ENCODE results near the gene ACTN1.

Gene ACTN1

GRCh38 chr14:68882235-68882634, 96.9 kb downstream of the ACTN1 start:
- DNase-seq (ENCODE audit: insufficient read length, low spot score) = no peak
- no peak for TF ChIP-seq POLR2A (IDR thresholded peaks at IDR 0.05; ENCODE audit: low read depth, low read length)
- TF ChIP-seq POU2F2 (IDR thresholded peaks at IDR 0.05; ENCODE audit: low read depth, low read length) = no peak
- no peak for TF ChIP-seq SPI1 (IDR thresholded peaks at IDR 0.05; ENCODE audit: low read depth, low read length)
- no peak for TF ChIP-seq PAX5 (IDR thresholded peaks at IDR 0.05; ENCODE audit: insufficient read depth, low read length, severe bottlenecking)
- no peak for TF ChIP-seq TAF1 (IDR thresholded peaks at IDR 0.05; ENCODE audit: low read depth, low read length)
- no peak for TF ChIP-seq POLR2AphosphoS5 (IDR thresholded peaks at IDR 0.05; ENCODE audit: low read depth, low read length)
- FAIRE-seq = no peak

GRCh38 chr14:68881396-68881795, 97.7 kb downstream of the ACTN1 start:
- DNase-seq (ENCODE audit: insufficient read length, low spot score) (no peak), FAIRE-seq (no peak)
- TF ChIP-seq POLR2A (IDR thresholded peaks at IDR 0.05; ENCODE audit: low read depth, low read length) (no peak), POU2F2 (IDR thresholded peaks at IDR 0.05; ENCODE audit: low read depth, low read length) (no peak), TAF1 (IDR thresholded peaks at IDR 0.05; ENCODE audit: low read depth, low read length) (no peak), SPI1 (IDR thresholded peaks at IDR 0.05; ENCODE audit: low read depth, low read length) (no peak), PAX5 (IDR thresholded peaks at IDR 0.05; ENCODE audit: insufficient read depth, low read length, severe bottlenecking) (no peak), POLR2AphosphoS5 (IDR thresholded peaks at IDR 0.05; ENCODE audit: low read depth, low read length) (no peak)

- no peak for FAIRE-seq
- no peak for TF ChIP-seq TAF1 (IDR thresholded peaks at IDR 0.05; ENCODE audit: low read depth, low read length)
- TF ChIP-seq POLR2A (IDR thresholded peaks at IDR 0.05; ENCODE audit: low read depth, low read length) = no peak
These were observed 98.5 kb downstream of the ACTN1 start for GRCh38 chr14:68880581-68881105.

DNA sequence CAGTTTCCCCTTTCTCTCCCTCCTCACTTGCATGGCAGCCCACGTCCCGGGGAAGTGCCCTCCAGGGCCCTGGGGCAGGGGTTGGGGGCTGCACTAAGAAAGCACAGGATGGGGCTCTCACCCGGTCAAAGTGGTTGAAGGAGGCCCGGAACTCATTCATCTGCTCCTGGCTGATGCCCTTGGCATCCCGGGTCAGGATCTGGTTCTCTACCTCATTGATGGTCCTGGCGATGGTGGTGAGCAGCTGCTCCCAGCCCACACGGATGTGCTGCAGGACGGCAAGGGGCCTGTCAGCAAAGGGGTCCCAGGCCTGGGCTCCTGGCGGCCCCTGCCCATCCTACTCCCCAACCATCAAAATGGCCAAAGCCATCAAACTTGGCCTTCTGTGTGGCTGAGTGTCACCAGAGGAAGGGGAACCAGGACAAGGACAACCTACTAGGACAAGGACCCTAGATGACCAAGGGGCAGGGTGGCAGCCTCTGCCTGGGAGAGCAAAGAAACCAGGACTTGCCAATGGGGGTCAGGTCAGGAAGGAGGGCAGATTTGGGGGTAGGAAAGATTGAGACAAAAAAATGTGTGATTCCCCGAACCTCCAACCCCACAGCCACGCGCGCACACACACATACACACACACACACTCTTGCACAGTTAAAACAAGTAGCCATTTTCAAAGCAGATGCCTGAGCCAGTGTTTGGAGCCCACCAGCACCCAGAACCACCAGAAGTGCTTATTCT, 99.1 kb downstream of the ACTN1 start:
- DNase-seq (ENCODE audit: insufficient read length, low spot score) (no peak), FAIRE-seq (no peak)
- no peak for TF ChIP-seq POU2F2 (IDR thresholded peaks at IDR 0.05; ENCODE audit: low read depth, low read length)
- TF ChIP-seq TAF1 (IDR thresholded peaks at IDR 0.05; ENCODE audit: low read depth, low read length) = no peak
- no peak for TF ChIP-seq POLR2A (IDR thresholded peaks at IDR 0.05; ENCODE audit: low read depth, low read length)

More at GRCh38 chr14:68880581-68881105, 98.5 kb downstream of the ACTN1 start:
- no peak for DNase-seq (ENCODE audit: insufficient read length, low spot score)

GRCh38 chr14:68879321-68879781, 99.8 kb downstream of the ACTN1 start:
- FAIRE-seq (no peak), DNase-seq (ENCODE audit: insufficient read length, low spot score) (no peak)
- no peak for TF ChIP-seq SPI1 (IDR thresholded peaks at IDR 0.05; ENCODE audit: low read depth, low read length)
- no peak for TF ChIP-seq POLR2AphosphoS5 (IDR thresholded peaks at IDR 0.05; ENCODE audit: low read depth, low read length)
- no peak for TF ChIP-seq POU2F2 (IDR thresholded peaks at IDR 0.05; ENCODE audit: low read depth, low read length)
- TF ChIP-seq POLR2A (IDR thresholded peaks at IDR 0.05; ENCODE audit: low read depth, low read length) = no peak
- TF ChIP-seq TAF1 (IDR thresholded peaks at IDR 0.05; ENCODE audit: low read depth, low read length) = no peak
- no peak for TF ChIP-seq PAX5 (IDR thresholded peaks at IDR 0.05; ENCODE audit: insufficient read depth, low read length, severe bottlenecking)

GRCh38 chr14:68878908-68879307, 100.2 kb downstream of the ACTN1 start:
- DNase-seq (ENCODE audit: insufficient read length, low spot score) = no peak
- TF ChIP-seq PAX5 (IDR thresholded peaks at IDR 0.05; ENCODE audit: insufficient read depth, low read length, severe bottlenecking) = no peak
- no peak for TF ChIP-seq POLR2A (IDR thresholded peaks at IDR 0.05; ENCODE audit: low read depth, low read length)
- no peak for TF ChIP-seq TAF1 (IDR thresholded peaks at IDR 0.05; ENCODE audit: low read depth, low read length)
- TF ChIP-seq SPI1 (IDR thresholded peaks at IDR 0.05; ENCODE audit: low read depth, low read length) = no peak
- no peak for TF ChIP-seq POU2F2 (IDR thresholded peaks at IDR 0.05; ENCODE audit: low read depth, low read length)
- FAIRE-seq = no peak

DNA sequence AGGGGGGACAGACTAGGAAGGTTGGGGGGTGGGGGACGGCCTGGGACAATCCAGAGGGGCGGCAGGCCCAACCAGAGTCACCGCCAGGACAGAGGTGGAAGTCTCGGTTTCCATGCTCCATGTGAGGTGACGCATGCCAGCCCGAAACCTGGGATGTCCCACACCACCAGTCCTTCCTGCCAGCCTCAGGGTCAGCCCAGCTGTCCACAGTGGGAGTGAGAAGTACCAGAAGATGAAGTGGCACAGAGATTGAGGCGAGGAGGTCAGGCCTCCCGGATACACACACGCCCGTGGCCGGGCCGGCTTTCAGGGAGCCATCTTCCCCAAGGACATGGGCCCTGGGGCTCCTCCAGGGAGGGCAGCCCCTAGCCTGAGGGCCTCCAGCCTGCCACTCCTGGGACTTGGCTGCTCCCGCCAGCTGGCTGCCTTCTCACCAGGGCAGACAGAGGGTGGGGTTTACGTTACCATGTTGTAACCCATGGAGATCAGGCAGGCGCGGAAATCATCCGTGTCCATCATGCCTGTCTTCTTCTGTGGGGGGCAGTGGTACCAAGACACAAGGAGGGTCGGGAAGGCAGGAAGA, 101.0 kb downstream of the ACTN1 start:
- TF ChIP-seq TAF1 (IDR thresholded peaks at IDR 0.05; ENCODE audit: low read depth, low read length) (no peak), POU2F2 (IDR thresholded peaks at IDR 0.05; ENCODE audit: low read depth, low read length) (no peak), SPI1 (IDR thresholded peaks at IDR 0.05; ENCODE audit: low read depth, low read length) (no peak), POLR2AphosphoS5 (IDR thresholded peaks at IDR 0.05; ENCODE audit: low read depth, low read length) (no peak), PAX5 (IDR thresholded peaks at IDR 0.05; ENCODE audit: insufficient read depth, low read length, severe bottlenecking) (no peak), POLR2A (IDR thresholded peaks at IDR 0.05; ENCODE audit: low read depth, low read length) (no peak)
- DNase-seq (ENCODE audit: insufficient read length, low spot score) = no peak
- FAIRE-seq = no peak

DNA sequence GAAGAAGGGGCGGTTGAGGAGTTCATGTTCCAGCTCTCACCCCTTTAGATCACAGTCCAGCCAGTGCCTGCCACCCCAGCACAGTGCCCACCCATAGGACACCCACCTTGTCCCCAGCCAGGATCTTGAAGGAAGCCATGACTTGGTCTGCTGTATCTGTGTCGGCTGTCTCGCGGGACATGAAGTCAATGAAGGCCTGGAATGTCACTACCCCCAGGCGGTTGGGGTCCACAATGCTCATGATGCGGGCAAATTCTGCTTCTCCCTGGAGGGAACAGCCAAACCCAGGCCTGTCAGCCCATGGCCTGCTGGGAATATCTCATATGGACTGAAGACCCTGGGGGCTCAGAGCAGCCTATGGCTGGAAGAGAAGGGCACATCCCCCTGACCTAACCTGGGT, 102.1 kb downstream of the ACTN1 start:
- no peak for TF ChIP-seq POLR2A (IDR thresholded peaks at IDR 0.05; ENCODE audit: low read depth, low read length)
- TF ChIP-seq POU2F2 (IDR thresholded peaks at IDR 0.05; ENCODE audit: low read depth, low read length) = no peak
- TF ChIP-seq SPI1 (IDR thresholded peaks at IDR 0.05; ENCODE audit: low read depth, low read length) = no peak
- TF ChIP-seq PAX5 (IDR thresholded peaks at IDR 0.05; ENCODE audit: insufficient read depth, low read length, severe bottlenecking) = no peak
- FAIRE-seq (no peak), DNase-seq (ENCODE audit: insufficient read length, low spot score) (no peak)

GRCh38 chr14:68874746-68875155, 104.4 kb downstream of the ACTN1 start:
- FAIRE-seq (no peak), DNase-seq (ENCODE audit: insufficient read length, low spot score) (no peak)
- no peak for TF ChIP-seq TAF1 (IDR thresholded peaks at IDR 0.05; ENCODE audit: low read depth, low read length)
- no peak for TF ChIP-seq SPI1 (IDR thresholded peaks at IDR 0.05; ENCODE audit: low read depth, low read length)

GRCh38 chr14:68873376-68873775, 105.7 kb downstream of the ACTN1 start:
- no peak for TF ChIP-seq POU2F2 (IDR thresholded peaks at IDR 0.05; ENCODE audit: low read depth, low read length)
- no peak for TF ChIP-seq POLR2A (IDR thresholded peaks at IDR 0.05; ENCODE audit: low read depth, low read length)
- TF ChIP-seq SPI1 (IDR thresholded peaks at IDR 0.05; ENCODE audit: low read depth, low read length) = no peak
- TF ChIP-seq PAX5 (IDR thresholded peaks at IDR 0.05; ENCODE audit: insufficient read depth, low read length, severe bottlenecking) = no peak
- TF ChIP-seq TAF1 (IDR thresholded peaks at IDR 0.05; ENCODE audit: low read depth, low read length) = no peak
- TF ChIP-seq POLR2AphosphoS5 (IDR thresholded peaks at IDR 0.05; ENCODE audit: low read depth, low read length) = no peak
- no peak for FAIRE-seq
- DNase-seq (ENCODE audit: insufficient read length, low spot score) = no peak
